Peyer's patch (tissue), 4 donors: Measurements from ENCODE around the gene RUBCNL. TPM values are rescaled to one million over a fixed set of nuclear protein-coding genes. Genes with fewer than 3 reads are reported as not detected.
A peak's percentile ranks its signal among the peaks of the same experiment; 100 is the strongest.

Source experiments
- DNase-seq, 3 donors: peaks; one replicate each; pipeline ENCODE4 v3.0.0-alpha.2; 2017 to 2019
- H3K27ac ChIP-seq, 4 donors: fragments of 200-600 bp; sonication (generic); one replicate each; pipeline ENCODE4 v1.5.1; 2016 to 2019
- H3K27me3 ChIP-seq, 2 donors: fragments of 200-600 bp; sonication (generic); one replicate each; pipeline ENCODE4 v1.5.1; 2019
- H3K36me3 ChIP-seq, 3 donors: fragments of 200-600 bp; sonication (generic); one replicate each; pipeline ENCODE4 v1.5.1; 2016 to 2019
- H3K4me1 ChIP-seq, 4 donors: fragments of 200-600 bp; sonication (generic); one replicate each; pipeline ENCODE4 v1.5.1; 2016 to 2019
- H3K4me3 ChIP-seq, 4 donors: fragments of 200-600 bp; sonication (generic); 1 replicate in 3 of 4; 2 replicates in 1 of 4; pipeline ENCODE4 v1.5.1; 2016 to 2019; ENCODE audit warnings: mild to moderate bottlenecking in 1 of 4
- H3K9me3 ChIP-seq, 4 donors: fragments of 200-600 bp; sonication (generic); one replicate each; pipeline ENCODE4 v1.5.1; 2016 to 2019; ENCODE audit warnings: mild to moderate bottlenecking in 1 of 4
- POLR2A ChIP-seq, 2 donors: fragments of 450-650 bp; IDR thresholded peaks; one replicate each; pipeline ENCODE4 v1.5.1; 2017; ENCODE audit warnings: antibody characterized with exemption in 2 of 2, mild to moderate bottlenecking in 2 of 2, moderate library complexity in 2 of 2
- total RNA-seq, 4 donors: library from RNA; depleted of rRNA; stranded (reverse); fragments of >200 nt; gene quantifications; one replicate each; pipeline ENCODE4 v1.1.0, GENCODE V29; 2016
- TF ChIP-seq, protein P1 (sequence below), 6 experiments: fragments of 450-650 bp in 4 of 6; fragments of 200-600 bp in 2 of 6; sonication (generic) in 1 of 6; IDR thresholded peaks; one replicate each; pipeline ENCODE4 v1.5.1; 2017 to 2019; ENCODE audit warnings: antibody characterized with exemption in 6 of 6, mild to moderate bottlenecking in 3 of 6, moderate library complexity in 1 of 6

RUBCNL gene
- total RNA-seq, 4 donors from 2014 or later, result 10.3 to 52.0 (median 13.9) TPM

DNA sequence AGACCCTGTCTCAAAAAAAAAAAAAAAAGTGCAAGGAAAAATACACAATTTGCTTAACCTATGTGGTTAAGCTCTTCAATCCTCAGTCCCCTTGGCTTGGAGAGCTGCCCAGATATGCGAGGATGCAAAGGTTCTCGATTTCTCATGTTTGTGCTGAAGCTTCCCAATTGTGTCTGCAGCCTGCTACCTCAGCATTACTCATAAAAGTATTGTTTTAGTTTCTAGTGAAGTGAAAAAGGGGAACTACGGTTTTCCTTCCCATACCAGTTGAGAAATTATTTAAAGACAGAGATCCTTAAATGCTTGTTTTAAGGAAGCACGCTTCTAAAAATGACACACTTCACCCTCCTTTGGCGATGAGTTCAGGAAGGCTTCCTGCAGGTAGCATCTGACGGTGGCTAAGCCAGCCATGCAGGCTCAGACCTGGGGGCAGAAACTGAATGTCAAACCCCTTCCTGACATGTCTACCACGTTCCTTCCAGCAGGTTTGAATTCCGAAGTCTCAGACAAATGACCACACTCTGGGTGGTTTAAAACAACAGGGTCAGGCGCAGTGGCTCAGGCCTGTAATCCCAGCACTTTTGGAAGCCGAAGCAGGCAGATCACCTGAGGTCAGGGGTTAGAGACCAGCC is 47.9 kb downstream of the RUBCNL start:
- Histone ChIP-seq H3K36me3 (no peaks in the 10 kb centered on the region), H3K27me3 (no peaks in the 10 kb centered on the region), H3K4me3 (no peak overlapping the region), H3K27ac (no peak overlapping the region), H3K4me1 (peaks cover 0 to 5% (median 0%) of the 10 kb centered on the region in 4 donors), H3K9me3 (no peaks in the 10 kb centered on the region)
- TF ChIP-seq POLR2A (IDR thresholded peaks at IDR 0.05), result no peak
- TF ChIP-seq, protein P1, sequence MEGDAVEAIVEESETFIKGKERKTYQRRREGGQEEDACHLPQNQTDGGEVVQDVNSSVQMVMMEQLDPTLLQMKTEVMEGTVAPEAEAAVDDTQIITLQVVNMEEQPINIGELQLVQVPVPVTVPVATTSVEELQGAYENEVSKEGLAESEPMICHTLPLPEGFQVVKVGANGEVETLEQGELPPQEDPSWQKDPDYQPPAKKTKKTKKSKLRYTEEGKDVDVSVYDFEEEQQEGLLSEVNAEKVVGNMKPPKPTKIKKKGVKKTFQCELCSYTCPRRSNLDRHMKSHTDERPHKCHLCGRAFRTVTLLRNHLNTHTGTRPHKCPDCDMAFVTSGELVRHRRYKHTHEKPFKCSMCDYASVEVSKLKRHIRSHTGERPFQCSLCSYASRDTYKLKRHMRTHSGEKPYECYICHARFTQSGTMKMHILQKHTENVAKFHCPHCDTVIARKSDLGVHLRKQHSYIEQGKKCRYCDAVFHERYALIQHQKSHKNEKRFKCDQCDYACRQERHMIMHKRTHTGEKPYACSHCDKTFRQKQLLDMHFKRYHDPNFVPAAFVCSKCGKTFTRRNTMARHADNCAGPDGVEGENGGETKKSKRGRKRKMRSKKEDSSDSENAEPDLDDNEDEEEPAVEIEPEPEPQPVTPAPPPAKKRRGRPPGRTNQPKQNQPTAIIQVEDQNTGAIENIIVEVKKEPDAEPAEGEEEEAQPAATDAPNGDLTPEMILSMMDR (IDR thresholded peaks at IDR 0.05), result no peak
- peak in 2 of 3 donors; percentile 24 to 58 for DNase-seq

- Histone ChIP-seq H3K36me3 (no peaks in the 10 kb centered on the region), H3K27ac (no peak overlapping the region)
Observed at GRCh38 chr13:46337700-46338099, 49.4 kb downstream of the RUBCNL start.

GRCh38 chr13:46334035-46334822 is 52.8 kb downstream of the RUBCNL start:
- no peak for TF ChIP-seq POLR2A (IDR thresholded peaks at IDR 0.05)
- TF ChIP-seq, protein P1 (IDR thresholded peaks at IDR 0.05), result no peak
- Histone ChIP-seq H3K27ac (no peak overlapping the region), H3K4me1 (no peaks in the 10 kb centered on the region), H3K27me3 (no peaks in the 10 kb centered on the region), H3K9me3 (no peaks in the 10 kb centered on the region), H3K4me3 (no peak overlapping the region), H3K36me3 (no peaks in the 10 kb centered on the region)
- no peak for DNase-seq

More at GRCh38 chr13:46337700-46338099, 49.4 kb downstream of the RUBCNL start:
- Histone ChIP-seq H3K4me1 (peaks cover 0 to 5% (median 0%) of the 10 kb centered on the region in 4 donors), H3K9me3 (no peaks in the 10 kb centered on the region), H3K27me3 (no peaks in the 10 kb centered on the region), H3K4me3 (no peak overlapping the region)
- DNase-seq, result no peak
- TF ChIP-seq POLR2A (IDR thresholded peaks at IDR 0.05), result no peak

- H3K27ac ChIP-seq, result no peak overlapping the region
- TF ChIP-seq, protein P1 (IDR thresholded peaks at IDR 0.05), result no peak
- no peak for TF ChIP-seq POLR2A (IDR thresholded peaks at IDR 0.05)
- no peaks in the 10 kb centered on the region for H3K27me3 ChIP-seq
Observed at GRCh38 chr13:46332772-46333171, 54.3 kb downstream of the RUBCNL start.

GRCh38 chr13:46329624-46330023 is 57.4 kb downstream of the RUBCNL start:
- Histone ChIP-seq H3K4me3 (no peak overlapping the region), H3K36me3 (no peaks in the 10 kb centered on the region), H3K9me3 (no peaks in the 10 kb centered on the region), H3K27me3 (no peaks in the 10 kb centered on the region), H3K27ac (no peak overlapping the region), H3K4me1 (no peaks in the 10 kb centered on the region)
- TF ChIP-seq, protein P1 (IDR thresholded peaks at IDR 0.05), result no peak
- no peak for TF ChIP-seq POLR2A (IDR thresholded peaks at IDR 0.05)
- DNase-seq, result no peak

More at GRCh38 chr13:46332772-46333171, 54.3 kb downstream of the RUBCNL start:
- Histone ChIP-seq H3K36me3 (no peaks in the 10 kb centered on the region), H3K9me3 (no peaks in the 10 kb centered on the region), H3K4me3 (no peak overlapping the region), H3K4me1 (no peaks in the 10 kb centered on the region)
- no peak for DNase-seq

DNA sequence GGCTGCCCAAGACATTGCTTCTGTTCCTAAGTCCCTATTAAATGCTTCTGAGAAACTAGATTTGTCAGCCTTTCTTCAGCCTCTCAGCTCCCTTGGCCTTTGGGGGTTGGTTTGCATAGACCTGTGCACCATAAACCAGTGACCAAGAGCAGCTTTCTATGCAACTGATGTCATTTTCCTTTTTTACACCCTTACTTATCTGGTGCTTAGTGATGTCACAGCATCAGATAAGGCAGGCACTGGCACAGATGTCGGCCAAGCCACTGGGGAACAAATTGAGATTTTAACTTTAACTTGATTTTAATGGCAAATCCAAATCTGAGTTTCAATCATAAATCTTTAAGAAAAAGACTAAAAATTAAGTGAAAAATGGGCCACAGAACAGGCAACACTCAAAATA is 59.8 kb downstream of the RUBCNL start:
- H3K4me1 ChIP-seq, result no peaks in the 10 kb centered on the region
- H3K9me3 ChIP-seq, result no peaks in the 10 kb centered on the region
- H3K36me3 ChIP-seq, result no peaks in the 10 kb centered on the region
- no peak for TF ChIP-seq POLR2A (IDR thresholded peaks at IDR 0.05)
- TF ChIP-seq, protein P1 (IDR thresholded peaks at IDR 0.05), result no peak
- H3K27me3 ChIP-seq, result no peaks in the 10 kb centered on the region
- no peak for DNase-seq
- no peak overlapping the region for H3K27ac ChIP-seq
- H3K4me3 ChIP-seq, result no peak overlapping the region
